GM13977 (cell line): ENCODE results near the gene CD33.

Experiments
- DNase-seq: peaks from one replicate; pipeline ENCODE4 v3.0.0; 2012; ENCODE audit warnings: low spot score
- CTCF ChIP-seq: IDR thresholded peaks from 2 replicates; pipeline ENCODE4 v1.5.1; 2012; ENCODE audit warnings: mild to moderate bottlenecking, control low read depth; ENCODE audit not compliant: insufficient read depth; ENCODE audit errors: extremely low read depth, missing control alignments
- in situ Hi-C: fragments of 300-500 bp; cut with MboI; formaldehyde crosslinking; loops from one replicate; pipeline ENCODE4 v1.12.0; 2022; ENCODE audit warnings: low sequenced_read_pairs, low pct_unique_long_range_greater_than_20kb, mixed read lengths, inconsistent platforms; ENCODE audit not compliant: unreplicated experiment

CD33 gene

DNA sequence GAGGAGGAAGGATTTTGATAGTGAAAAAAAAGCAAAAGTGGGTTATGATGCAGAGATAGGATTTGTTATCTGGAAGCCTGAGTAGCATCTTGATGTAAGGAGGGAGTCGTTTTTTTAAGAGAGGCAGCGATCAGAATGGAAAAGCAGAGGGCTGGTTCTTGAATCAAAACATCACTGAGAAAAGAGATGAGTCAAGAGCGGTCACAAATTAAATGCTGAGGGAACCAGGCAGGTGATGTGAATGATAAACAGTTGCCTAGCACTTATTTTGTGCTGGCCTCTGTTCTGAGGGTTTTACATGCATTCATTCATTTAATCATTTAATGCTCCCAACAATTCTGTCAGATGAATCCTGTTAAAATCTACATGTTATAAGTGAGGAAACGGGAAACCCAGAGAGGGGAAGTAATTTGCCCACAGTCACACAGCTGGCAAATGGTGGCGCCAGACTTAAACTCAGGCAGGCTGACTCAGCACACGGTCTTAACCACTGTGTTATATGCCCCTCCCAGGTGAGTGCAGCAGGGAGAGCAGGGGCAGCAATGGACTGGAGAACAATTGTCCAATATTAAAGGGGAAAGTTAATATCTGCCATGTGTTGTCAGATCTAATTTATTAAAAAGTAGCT lies 47.4 kb downstream of the CD33 start:
- DNase-seq, result no peak
- in situ Hi-C loops, result no loop called here

DNA sequence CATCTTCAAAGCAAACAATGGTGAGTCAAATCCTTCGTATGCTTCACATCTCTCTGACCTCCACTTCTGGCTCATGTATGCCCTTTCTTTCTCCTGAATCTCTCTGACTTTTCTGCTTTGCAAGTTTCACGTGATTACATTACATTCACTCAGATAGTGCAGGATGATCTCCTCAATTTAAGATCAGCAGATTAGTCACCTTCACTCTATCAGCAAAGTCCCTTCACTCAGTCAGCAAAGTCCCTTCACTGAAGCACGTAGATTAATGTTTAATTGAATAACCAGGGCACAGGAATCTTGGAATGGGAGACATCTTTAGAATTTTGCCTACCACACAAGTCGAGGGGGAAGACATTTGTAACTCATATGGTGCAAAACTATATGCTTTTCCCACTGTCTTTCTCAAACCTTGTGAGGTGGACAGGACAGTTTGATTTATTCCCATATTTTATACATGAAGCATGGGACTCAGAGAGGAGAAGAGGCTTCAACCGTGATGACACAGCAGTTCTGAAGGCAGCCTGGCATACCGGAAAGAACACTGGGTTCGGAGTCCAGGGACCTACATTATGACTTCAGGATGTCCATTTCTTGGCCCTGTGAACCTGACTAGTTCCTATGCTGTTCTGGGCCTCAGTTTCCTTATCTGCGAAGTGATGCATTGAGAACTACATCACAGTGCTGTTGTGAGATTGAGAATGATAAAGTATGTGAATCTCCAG lies 49.3 kb downstream of the CD33 start:
- in situ Hi-C loops, result no loop called here
- DNase-seq, result no peak
- TF ChIP-seq CTCF, result no peak

More for the DNA sequence above, 47.4 kb downstream of the CD33 start:
- TF ChIP-seq CTCF, result no peak

DNA sequence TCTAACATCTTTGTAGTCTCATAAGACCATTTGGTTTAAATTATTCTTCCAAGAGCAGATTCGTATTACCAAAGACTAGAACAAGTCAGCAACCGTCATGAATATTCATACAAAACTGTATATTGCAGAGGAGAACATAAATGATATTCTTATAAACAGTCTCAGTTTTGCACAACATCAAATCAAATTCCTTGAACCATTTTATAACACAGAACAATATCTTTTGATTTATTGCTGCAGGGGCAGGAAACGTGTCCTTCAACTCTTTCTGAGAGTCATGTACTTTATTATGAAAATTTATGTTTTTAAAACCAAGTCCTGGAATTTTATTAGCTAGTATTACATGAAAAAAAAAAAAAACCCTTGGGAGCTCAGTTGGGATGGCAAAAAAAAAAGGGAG lies 52.2 kb downstream of the CD33 start:
- in situ Hi-C loops, result no loop called here
- DNase-seq, result no peak
- no peak for TF ChIP-seq CTCF

DNA sequence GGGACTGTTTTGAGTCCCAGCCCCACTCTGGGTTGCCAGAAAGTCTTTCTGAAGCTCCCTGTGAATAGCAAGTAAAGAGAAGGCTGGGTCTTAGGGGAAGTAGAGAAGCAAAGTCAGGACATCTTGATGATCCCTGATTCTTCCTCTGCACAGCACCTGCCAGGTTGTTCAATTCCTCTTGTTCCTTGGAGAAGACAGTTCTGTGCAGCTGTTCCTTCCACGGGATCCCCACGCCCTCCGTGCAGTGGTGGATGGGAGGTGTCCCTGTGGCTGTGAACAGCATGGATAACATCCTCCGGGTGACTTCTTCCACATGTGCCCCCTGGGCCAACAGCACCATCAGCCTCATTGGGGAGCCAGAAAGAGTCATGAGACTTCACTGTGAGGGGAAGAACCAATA lies 57.5 kb downstream of the CD33 start:
- in situ Hi-C loops, result no loop called here
- no peak for TF ChIP-seq CTCF
- DNase-seq, result no peak

- no peak for TF ChIP-seq CTCF
- in situ Hi-C loops, result no loop called here
- DNase-seq, result no peak
Measured at GRCh38 chr19:51285682-51286081, 60.8 kb downstream of the CD33 start.
